ENCODE measurements around the gene NPEPL1.

- TF ChIP-seq POLR2AphosphoS5 (IDR thresholded peaks at IDR 0.05) = no peak
- no peak for TF ChIP-seq CTCF (IDR thresholded peaks at IDR 0.05)
Observed at GRCh38 chr20:58669287-58670006, 23.2 kb upstream of the NPEPL1 start.

Measured in breast epithelium (tissue), 3 donors.